ENCODE measurements around the gene MPDZ.

- no peak for TF ChIP-seq CTCF (conservative IDR thresholded peaks at IDR 0.05; ENCODE audit: low read depth, low read length)
- no peak for TF ChIP-seq USF2 (IDR thresholded peaks at IDR 0.05; ENCODE audit: low read depth, low read length)
- no peak for TF ChIP-seq POLR2A (IDR thresholded peaks at IDR 0.05; ENCODE audit: low read depth, low read length)
- TF ChIP-seq MXI1 (IDR thresholded peaks at IDR 0.05; ENCODE audit: borderline replicate concordance, low read depth, low read length): no peak
- TF ChIP-seq RAD21 (IDR thresholded peaks at IDR 0.05; ENCODE audit: low read length): no peak
- TF ChIP-seq RFX5 (IDR thresholded peaks at IDR 0.05; ENCODE audit: low read depth, low read length): no peak
- TF ChIP-seq BHLHE40 (IDR thresholded peaks at IDR 0.05; ENCODE audit: low read depth, low read length): no peak
Measured at GRCh38 chr9:13069498-13069897, 210.0 kb downstream of the MPDZ start.
